Thyroid gland (tissue), 4 donors: ENCODE results near the gene SFN.

Experiments
- POLR2A ChIP-seq, 2 donors: fragments of 450-650 bp; IDR thresholded peaks; one replicate each; pipeline ENCODE4 v1.6.1; 2017; ENCODE audit warnings: antibody characterized with exemption in 2 of 2, mild to moderate bottlenecking in 2 of 2, moderate library complexity in 1 of 2
- TF ChIP-seq, protein P1 (sequence below), 6 experiments: fragments of 200-600 bp in 3 of 6; fragments of 450-650 bp in 3 of 6; sonication (generic) in 3 of 6; IDR thresholded peaks; one replicate each; pipeline ENCODE4 v1.5.1; 2016 to 2019; ENCODE audit warnings: antibody characterized with exemption in 6 of 6, mild to moderate bottlenecking in 2 of 6, inconsistent platforms in 1 of 6, moderate library complexity in 1 of 6

DNA sequence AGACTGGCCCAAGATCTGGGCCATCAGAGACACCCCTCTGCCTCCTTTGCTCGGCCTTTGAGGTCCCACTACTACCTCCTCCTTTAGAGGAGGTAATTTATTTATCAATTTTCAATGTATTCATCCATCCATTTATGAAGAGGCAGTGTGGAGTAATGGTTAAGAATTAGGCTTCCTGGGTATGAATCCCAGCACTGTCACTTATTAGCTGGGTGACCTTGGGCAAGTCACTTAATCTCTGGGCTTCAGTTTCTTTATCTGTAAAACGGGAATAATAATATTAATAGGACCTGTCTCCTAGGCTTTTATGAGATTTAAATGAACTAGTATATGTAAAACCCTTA is 49.2 kb downstream of the SFN start:
- no peak for TF ChIP-seq POLR2A (IDR thresholded peaks at IDR 0.05)
- TF ChIP-seq, protein P1, sequence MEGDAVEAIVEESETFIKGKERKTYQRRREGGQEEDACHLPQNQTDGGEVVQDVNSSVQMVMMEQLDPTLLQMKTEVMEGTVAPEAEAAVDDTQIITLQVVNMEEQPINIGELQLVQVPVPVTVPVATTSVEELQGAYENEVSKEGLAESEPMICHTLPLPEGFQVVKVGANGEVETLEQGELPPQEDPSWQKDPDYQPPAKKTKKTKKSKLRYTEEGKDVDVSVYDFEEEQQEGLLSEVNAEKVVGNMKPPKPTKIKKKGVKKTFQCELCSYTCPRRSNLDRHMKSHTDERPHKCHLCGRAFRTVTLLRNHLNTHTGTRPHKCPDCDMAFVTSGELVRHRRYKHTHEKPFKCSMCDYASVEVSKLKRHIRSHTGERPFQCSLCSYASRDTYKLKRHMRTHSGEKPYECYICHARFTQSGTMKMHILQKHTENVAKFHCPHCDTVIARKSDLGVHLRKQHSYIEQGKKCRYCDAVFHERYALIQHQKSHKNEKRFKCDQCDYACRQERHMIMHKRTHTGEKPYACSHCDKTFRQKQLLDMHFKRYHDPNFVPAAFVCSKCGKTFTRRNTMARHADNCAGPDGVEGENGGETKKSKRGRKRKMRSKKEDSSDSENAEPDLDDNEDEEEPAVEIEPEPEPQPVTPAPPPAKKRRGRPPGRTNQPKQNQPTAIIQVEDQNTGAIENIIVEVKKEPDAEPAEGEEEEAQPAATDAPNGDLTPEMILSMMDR (IDR thresholded peaks at IDR 0.05) = no peak
